SK-N-SH (cell line): Measurements from ENCODE around the gene GRK1. TPM values are rescaled to one million over a fixed set of nuclear protein-coding genes. Genes with fewer than 3 reads are reported as not detected.

ENCODE experiments used
- CTCF ChIA-PET: fragments of 300-600, 350-600 bp; formaldehyde crosslinking; extraction: SDS; loops from one replicate; lab custom pipeline; 2021; lab: Yijun Ruan, JAX
- POLR2A ChIA-PET: fragments of 350-600 bp; sonication (Branson Sonifier 250); formaldehyde crosslinking; extraction: SDS; loops from one replicate; lab custom pipeline; 2020; ENCODE audit warnings: antibody characterized with exemption, inconsistent platforms; lab: Yijun Ruan, JAX
- DNase-seq: peaks from one replicate; pipeline ENCODE4 v3.0.0; 2012
- H2AFZ ChIP-seq: fragments of 200-600 bp; sonication (generic); 2 replicates; pipeline ENCODE4 v1.8.1; 2016; ENCODE audit warnings: antibody characterized with exemption, mild to moderate bottlenecking, low read depth
- H3F3A ChIP-seq: fragments of 200-600 bp; sonication (generic); replicated peaks from 2 replicates; pipeline ENCODE3; 2016; ENCODE audit warnings: antibody characterized with exemption, mild to moderate bottlenecking; ENCODE audit not compliant: insufficient read depth
- H3K27ac ChIP-seq, 2 experiments: fragments of 200-500 bp in 1 of 2; fragments of 200-600 bp in 1 of 2; sonication (Bioruptor generic) in 1 of 2; sonication (generic), shearing (Covaris generic) in 1 of 2; 2 replicates each; pipeline versions ENCODE4 v1.5.1 to v1.6.1; 2014 to 2016; ENCODE audit warnings: low read depth in 2 of 2, inconsistent platforms in 1 of 2, low read length in 1 of 2, mild to moderate bottlenecking in 1 of 2, mixed read lengths in 1 of 2
- H3K27me3 ChIP-seq: fragments of 200-600 bp; sonication (generic), shearing (Covaris generic); 2 replicates; pipeline ENCODE4 v1.6.1; 2016; ENCODE audit warnings: mixed run types; ENCODE audit not compliant: insufficient read depth
- H3K36me3 ChIP-seq, 2 experiments: fragments of 200-500 bp in 1 of 2; fragments of 200-600 bp in 1 of 2; sonication (Bioruptor generic) in 1 of 2; sonication (generic) in 1 of 2; replicated peaks in 1 of 2; 2 replicates each; pipeline versions ENCODE3 to v1.5.1; 2014 to 2016; ENCODE audit warnings: low read length in 1 of 2, mild to moderate bottlenecking in 1 of 2; ENCODE audit not compliant: insufficient read depth in 2 of 2, control insufficient read depth in 1 of 2
- H3K4me1 ChIP-seq, 2 experiments: fragments of 200-500 bp in 1 of 2; fragments of 200-600 bp in 1 of 2; sonication (Bioruptor generic) in 1 of 2; sonication (generic), shearing (Covaris generic) in 1 of 2; 2 replicates each; pipeline versions ENCODE4 v1.5.1 to v1.6.1; 2014 to 2016; ENCODE audit warnings: low read depth in 1 of 2, low read length in 1 of 2, mixed run types in 1 of 2; ENCODE audit not compliant: insufficient read depth in 2 of 2, control insufficient read depth in 1 of 2
- H3K4me2 ChIP-seq: fragments of 200-600 bp; sonication (generic), shearing (Covaris generic); 2 replicates; pipeline ENCODE4 v1.6.1; 2017; ENCODE audit warnings: mixed run types
- H3K4me3 ChIP-seq, 2 experiments: fragments of 200-500 bp in 1 of 2; fragments of 200-600 bp in 1 of 2; sonication (Bioruptor generic) in 1 of 2; sonication (generic), shearing (Covaris generic) in 1 of 2; 2 replicates each; pipeline versions ENCODE4 v1.5.1 to v1.8.1; 2014 to 2016; ENCODE audit warnings: low read depth in 2 of 2, inconsistent platforms in 1 of 2, low read length in 1 of 2, mild to moderate bottlenecking in 1 of 2, mixed read lengths in 1 of 2, moderate library complexity in 1 of 2
- H3K79me2 ChIP-seq: fragments of 200-600 bp; sonication (generic); 2 replicates; pipeline ENCODE4 v1.8.1; 2017; ENCODE audit warnings: mild to moderate bottlenecking; ENCODE audit not compliant: insufficient read depth
- H3K9ac ChIP-seq: fragments of 200-600 bp; sonication (generic); 2 replicates; pipeline ENCODE4 v1.6.1; 2017; ENCODE audit warnings: mixed run types
- H3K9me2 ChIP-seq: fragments of 200-600 bp; sonication (generic); 2 replicates; pipeline ENCODE4 v1.6.1; 2017; ENCODE audit warnings: mixed run types
- H3K9me3 ChIP-seq: fragments of 200-600 bp; sonication (generic); 2 replicates; pipeline ENCODE4 v1.6.1; 2017; ENCODE audit warnings: mixed run types, mild to moderate bottlenecking, moderate library complexity
- H4K20me1 ChIP-seq: fragments of 200-600 bp; sonication (generic); 2 replicates; pipeline ENCODE4 v1.6.1; 2017; ENCODE audit warnings: mild to moderate bottlenecking, mixed run types; ENCODE audit not compliant: insufficient read depth
- EZH2phosphoT487 ChIP-seq: fragments of 200-600 bp; sonication (generic); IDR thresholded peaks from 2 replicates; pipeline ENCODE4 v1.6.1; 2017; ENCODE audit warnings: low read depth, mixed run types, mild to moderate bottlenecking, antibody characterized with exemption, moderate library complexity, borderline replicate concordance
- FOXM1 ChIP-seq: IDR thresholded peaks from 2 replicates; pipeline ENCODE4 v1.4.0; 2012; ENCODE audit warnings: low read depth, mild to moderate bottlenecking
- JUND ChIP-seq: IDR thresholded peaks from 2 replicates; pipeline ENCODE4 v1.4.0; 2012
- NFIC ChIP-seq: IDR thresholded peaks from 2 replicates; pipeline ENCODE4 v1.4.0; 2012; ENCODE audit warnings: borderline replicate concordance
- NRF1 ChIP-seq: IDR thresholded peaks from 2 replicates; pipeline ENCODE4 v1.6.1; 2012; ENCODE audit warnings: low read depth, mild to moderate bottlenecking, low read length
- RCOR1 ChIP-seq: fragments of 150-350 bp; IDR thresholded peaks from 2 replicates; pipeline ENCODE4 v1.6.1; 2017; ENCODE audit warnings: antibody characterized with exemption, low read length
- SIN3A ChIP-seq: IDR thresholded peaks from 2 replicates; pipeline ENCODE4 v1.6.1; 2012; ENCODE audit warnings: low read depth, mild to moderate bottlenecking, low read length, moderate library complexity, borderline replicate concordance
- WGBS: methylation state at CpG from one replicate; pipeline ENCODE4 v1.1.6; 2017; ENCODE audit warnings: low lambda C conversion rate; 5-methylcytosine and 5-hydroxymethylcytosine counted together
- polyA plus RNA-seq, 3 experiments: library from polyadenylated mRNA; depleted of rRNA; stranded (reverse); fragments of >200 nt; gene quantifications; 2 replicates each; pipeline ENCODE4 v1.2.3, GENCODE V29; 2012
- TF ChIP-seq, protein P1 (sequence below): fragments of 200-600 bp; sonication (generic); IDR thresholded peaks from 2 replicates; pipeline ENCODE4 v1.6.1; 2017; ENCODE audit warnings: antibody characterized with exemption, mild to moderate bottlenecking, moderate library complexity
- TF ChIP-seq, protein P2 (sequence below): fragments of 150-350 bp; IDR thresholded peaks from 2 replicates; pipeline ENCODE4 v1.6.1; 2017; ENCODE audit warnings: antibody characterized with exemption, low read length, low read depth, borderline replicate concordance
- TF ChIP-seq, protein P3 (sequence below): IDR thresholded peaks from 2 replicates; pipeline ENCODE4; 2012
- TF ChIP-seq, protein P4 (sequence below): IDR thresholded peaks from 2 replicates; pipeline ENCODE4 v1.4.0; 2012; ENCODE audit warnings: low read depth

Gene GRK1
- polyA plus RNA-seq, 1 of the 3 experiments (the other 2 are of a cell fraction), result 0.12 TPM

DNA sequence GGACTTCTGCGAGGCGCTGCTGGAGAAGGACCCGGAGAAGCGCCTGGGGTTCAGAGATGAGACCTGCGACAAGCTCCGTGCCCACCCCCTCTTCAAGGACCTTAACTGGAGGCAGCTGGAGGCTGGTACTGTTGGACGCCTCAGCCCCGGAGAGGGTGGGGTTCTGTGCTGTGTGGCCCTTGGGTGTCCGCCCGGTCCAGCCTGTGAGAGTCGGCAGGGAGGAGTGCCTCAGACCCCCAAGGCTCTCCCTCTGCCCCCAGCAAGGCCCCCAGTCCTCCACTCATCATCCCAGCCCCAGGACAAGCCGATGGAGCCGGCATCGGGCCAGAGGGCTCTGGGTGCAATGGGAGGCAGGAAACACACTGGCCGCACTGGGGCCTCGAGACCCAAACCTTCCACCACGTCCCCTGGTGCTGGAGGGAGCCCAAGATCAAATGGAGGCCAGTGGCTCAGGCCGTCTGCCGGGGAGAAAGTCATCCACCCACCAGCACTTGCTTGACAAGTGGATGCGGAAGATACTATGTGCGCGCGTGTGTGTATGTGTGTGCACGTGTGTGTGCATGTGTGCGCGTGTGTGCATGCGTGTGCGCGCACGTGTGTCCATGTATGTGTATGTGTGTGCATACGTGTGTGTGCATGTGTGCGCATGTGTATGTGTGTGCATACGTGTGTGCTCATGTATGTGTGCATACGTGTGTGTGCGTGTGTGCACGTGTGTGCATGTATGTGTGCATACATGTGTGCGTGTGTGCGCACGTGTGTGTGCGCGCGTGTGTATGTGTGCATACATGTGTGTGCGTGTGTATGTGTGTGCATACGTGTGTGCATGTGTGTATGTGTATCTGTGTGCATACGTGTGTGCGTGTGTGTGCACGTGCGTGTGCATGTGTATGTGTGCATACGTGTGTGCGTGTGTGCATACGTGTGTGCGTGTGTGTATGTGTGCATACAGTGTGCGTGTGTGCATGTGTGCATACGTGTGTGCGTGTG lies 66.2 kb downstream of the GRK1 start:
- WGBS, result 88% methylated on average over 49 of the region's 55 CpGs

DNA sequence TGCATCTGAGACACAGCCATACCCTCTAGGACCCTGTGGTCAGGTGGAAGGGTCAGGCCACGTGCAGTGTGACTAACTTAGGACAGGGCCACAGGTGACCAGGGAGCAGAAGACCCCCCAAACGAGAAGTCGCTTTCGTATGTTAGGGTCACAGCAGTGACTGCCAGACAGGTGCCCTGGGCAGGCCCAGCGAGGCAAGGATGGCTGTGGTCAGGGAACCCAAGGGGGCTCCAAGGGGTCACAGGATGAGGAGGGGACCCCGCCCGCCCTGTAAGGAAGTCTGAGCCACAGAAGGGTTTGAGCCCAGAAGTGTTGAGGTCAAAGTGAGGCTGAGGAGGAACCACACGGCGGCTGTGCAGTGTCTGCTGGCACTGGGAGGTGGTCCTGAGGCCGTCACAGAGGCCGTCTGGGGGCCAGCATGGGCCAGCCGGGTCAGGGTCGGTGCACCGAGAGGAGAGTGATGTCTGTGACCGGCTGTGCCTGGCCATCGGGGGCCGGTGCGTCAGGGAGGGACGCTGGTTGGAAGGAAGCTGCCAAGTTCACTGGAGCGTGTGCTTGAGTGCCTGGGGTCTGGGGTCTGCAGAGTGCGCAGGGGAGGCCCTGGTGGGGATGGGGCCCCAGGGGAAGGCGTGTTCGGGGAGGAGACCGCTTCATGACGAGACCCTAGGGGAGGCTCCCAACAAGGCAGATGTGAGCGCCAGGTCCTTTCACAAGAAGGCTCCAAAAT lies 67.2 kb downstream of the GRK1 start:
- TF ChIP-seq FOXM1 (no peak), RCOR1 (no peak), JUND (no peak), EZH2phosphoT487 (no peak), NRF1 (no peak), NFIC (no peak)
- TF ChIP-seq, protein P1, sequence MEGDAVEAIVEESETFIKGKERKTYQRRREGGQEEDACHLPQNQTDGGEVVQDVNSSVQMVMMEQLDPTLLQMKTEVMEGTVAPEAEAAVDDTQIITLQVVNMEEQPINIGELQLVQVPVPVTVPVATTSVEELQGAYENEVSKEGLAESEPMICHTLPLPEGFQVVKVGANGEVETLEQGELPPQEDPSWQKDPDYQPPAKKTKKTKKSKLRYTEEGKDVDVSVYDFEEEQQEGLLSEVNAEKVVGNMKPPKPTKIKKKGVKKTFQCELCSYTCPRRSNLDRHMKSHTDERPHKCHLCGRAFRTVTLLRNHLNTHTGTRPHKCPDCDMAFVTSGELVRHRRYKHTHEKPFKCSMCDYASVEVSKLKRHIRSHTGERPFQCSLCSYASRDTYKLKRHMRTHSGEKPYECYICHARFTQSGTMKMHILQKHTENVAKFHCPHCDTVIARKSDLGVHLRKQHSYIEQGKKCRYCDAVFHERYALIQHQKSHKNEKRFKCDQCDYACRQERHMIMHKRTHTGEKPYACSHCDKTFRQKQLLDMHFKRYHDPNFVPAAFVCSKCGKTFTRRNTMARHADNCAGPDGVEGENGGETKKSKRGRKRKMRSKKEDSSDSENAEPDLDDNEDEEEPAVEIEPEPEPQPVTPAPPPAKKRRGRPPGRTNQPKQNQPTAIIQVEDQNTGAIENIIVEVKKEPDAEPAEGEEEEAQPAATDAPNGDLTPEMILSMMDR, result no peak
- TF ChIP-seq, protein P2, sequence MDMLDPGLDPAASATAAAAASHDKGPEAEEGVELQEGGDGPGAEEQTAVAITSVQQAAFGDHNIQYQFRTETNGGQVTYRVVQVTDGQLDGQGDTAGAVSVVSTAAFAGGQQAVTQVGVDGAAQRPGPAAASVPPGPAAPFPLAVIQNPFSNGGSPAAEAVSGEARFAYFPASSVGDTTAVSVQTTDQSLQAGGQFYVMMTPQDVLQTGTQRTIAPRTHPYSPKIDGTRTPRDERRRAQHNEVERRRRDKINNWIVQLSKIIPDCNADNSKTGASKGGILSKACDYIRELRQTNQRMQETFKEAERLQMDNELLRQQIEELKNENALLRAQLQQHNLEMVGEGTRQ, result no peak
- TF ChIP-seq, protein P3, sequence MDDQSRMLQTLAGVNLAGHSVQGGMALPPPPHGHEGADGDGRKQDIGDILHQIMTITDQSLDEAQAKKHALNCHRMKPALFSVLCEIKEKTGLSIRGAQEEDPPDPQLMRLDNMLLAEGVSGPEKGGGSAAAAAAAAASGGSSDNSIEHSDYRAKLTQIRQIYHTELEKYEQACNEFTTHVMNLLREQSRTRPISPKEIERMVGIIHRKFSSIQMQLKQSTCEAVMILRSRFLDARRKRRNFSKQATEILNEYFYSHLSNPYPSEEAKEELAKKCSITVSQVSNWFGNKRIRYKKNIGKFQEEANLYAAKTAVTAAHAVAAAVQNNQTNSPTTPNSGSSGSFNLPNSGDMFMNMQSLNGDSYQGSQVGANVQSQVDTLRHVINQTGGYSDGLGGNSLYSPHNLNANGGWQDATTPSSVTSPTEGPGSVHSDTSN, result no peak
- TF ChIP-seq, protein P4, sequence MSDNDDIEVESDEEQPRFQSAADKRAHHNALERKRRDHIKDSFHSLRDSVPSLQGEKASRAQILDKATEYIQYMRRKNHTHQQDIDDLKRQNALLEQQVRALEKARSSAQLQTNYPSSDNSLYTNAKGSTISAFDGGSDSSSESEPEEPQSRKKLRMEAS, result no peak
- H3K4me2 ChIP-seq, result no peak overlapping the region
- H3K4me3 ChIP-seq, result no peak overlapping the region
- no peak overlapping the region for H3K9ac ChIP-seq
- no peaks in the 10 kb centered on the region for H3K9me2 ChIP-seq
- H3K4me1 ChIP-seq, result peaks cover 0 to 6% of the 10 kb centered on the region in 2 experiments; a peak in 1 of 4 replicates
- H3K9me3 ChIP-seq, result no peaks in the 10 kb centered on the region
- H3K79me2 ChIP-seq, result no peaks in the 10 kb centered on the region
- H3K27me3 ChIP-seq, result no peaks in the 10 kb centered on the region
- H3F3A ChIP-seq, result no peaks in the 10 kb centered on the region
- ChIA-PET CTCF (no interaction called here), POLR2A (no interaction called here)
- H2AFZ ChIP-seq, result no peak overlapping the region
- no peak for DNase-seq
- no peaks in the 10 kb centered on the region for H4K20me1 ChIP-seq
- H3K36me3 ChIP-seq, result no peaks in the 10 kb centered on the region
- 84% methylated on average over 23 of the region's 26 CpGs for WGBS
- H3K27ac ChIP-seq, result no peak overlapping the region

More for the DNA sequence above, 66.2 kb downstream of the GRK1 start:
- H3K36me3 ChIP-seq, result no peaks in the 10 kb centered on the region
- POLR2A ChIA-PET, result no interaction called here
- peaks cover 0 to 12% of the 10 kb centered on the region in 2 experiments; a peak in 1 of 4 replicates for H3K4me1 ChIP-seq
- H3K27me3 ChIP-seq, result no peaks in the 10 kb centered on the region
- no peaks in the 10 kb centered on the region for H3K79me2 ChIP-seq
- H2AFZ ChIP-seq, result no peak overlapping the region
- no peaks in the 10 kb centered on the region for H3K9me3 ChIP-seq
- H3K4me3 ChIP-seq, result no peak overlapping the region
- no peak overlapping the region for H3K9ac ChIP-seq
- H3F3A ChIP-seq, result no peaks in the 10 kb centered on the region
- no peaks in the 10 kb centered on the region for H4K20me1 ChIP-seq
- no peaks in the 10 kb centered on the region for H3K9me2 ChIP-seq
- TF ChIP-seq SIN3A, result no peak
- CTCF ChIA-PET, result interaction anchor here (0.9 to 1.4 kb wide), 2 partner anchors 9 kb away, joined by 4 to 5 read pairs; no protein-coding TSS in a partner anchor
- H3K4me2 ChIP-seq, result no peak overlapping the region
- no peak for DNase-seq
- H3K27ac ChIP-seq, result no peak overlapping the region
